Stimulated activated CD8-positive, alpha-beta memory T cell treated with anti-CD3 and anti-CD28 coated beads, Interleukin-7, amount 100 ng/mL, for 1 hour (primary cell): Measurements from ENCODE around the gene NRG2.

ENCODE experiments used
- DNase-seq, 2 donors: peaks; one replicate each; pipeline ENCODE4 v3.0.0-alpha.2; 2020; ENCODE audit warnings: low read depth in 2 of 2

NRG2 gene

DNA sequence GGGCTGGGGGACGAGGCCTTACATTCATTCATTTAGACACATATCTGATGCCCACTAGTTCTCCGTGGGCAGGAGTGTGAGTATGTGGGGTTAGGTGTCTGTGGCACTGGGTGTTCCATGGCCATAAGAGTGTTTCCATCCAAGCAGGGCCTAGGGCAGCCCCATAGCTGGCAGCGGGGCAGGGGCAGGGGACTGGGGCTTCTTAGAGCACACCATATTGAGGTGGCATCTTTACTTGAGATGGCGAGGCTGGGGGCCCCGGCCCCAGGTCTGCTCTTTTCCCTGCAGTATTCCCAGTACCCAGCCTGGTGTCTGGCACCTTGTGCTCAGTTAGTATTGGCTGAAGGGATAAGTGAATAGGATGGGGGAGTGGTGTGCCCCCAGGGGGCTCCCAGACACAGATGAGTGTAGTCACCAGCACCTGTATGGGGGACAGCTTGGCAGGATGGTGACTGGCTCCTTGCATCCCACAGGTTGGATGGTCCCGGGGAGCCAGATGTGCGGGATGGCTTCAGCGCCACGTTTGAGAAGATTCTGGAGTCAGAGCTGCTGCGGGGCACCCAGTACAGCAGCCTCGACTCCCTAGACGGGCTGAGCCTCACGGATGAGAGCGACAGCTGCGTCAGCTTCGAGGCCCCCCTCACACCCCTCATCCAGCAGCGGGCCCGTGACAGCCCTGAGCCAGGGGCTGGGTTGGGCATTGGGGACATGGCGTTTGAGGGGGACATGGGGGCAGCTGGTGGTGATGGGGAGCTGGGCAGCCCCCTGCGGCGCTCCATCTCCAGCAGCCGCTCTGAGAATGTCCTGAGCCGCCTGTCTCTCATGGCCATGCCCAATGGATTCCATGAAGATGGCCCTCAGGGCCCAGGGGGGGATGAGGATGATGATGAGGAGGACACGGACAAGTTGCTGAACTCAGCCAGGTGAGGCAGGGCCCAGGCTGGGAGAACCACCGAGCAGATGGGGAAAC lies 230.0 kb downstream of the NRG2 start:
- DNase-seq, result no peak

DNA sequence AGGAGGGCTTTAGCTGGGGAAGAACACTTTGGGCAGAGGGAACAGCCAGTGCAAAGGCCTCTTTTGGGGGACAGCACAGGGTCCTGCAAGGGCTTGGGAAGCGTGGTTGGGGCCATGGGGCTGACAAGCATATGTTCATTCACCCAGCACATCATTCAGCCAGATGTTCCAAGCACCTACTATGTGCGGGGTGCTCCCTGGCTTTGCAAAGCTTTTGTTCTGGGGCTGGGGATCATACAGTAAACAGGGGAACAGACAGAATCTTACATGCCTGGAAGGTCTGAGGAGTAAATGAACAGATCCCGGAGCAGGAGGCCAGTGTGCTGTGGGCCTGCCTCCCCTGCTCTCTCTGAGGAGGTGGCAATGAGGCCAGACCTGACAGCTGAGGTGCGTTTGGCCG lies 230.8 kb downstream of the NRG2 start:
- no peak for DNase-seq

DNA sequence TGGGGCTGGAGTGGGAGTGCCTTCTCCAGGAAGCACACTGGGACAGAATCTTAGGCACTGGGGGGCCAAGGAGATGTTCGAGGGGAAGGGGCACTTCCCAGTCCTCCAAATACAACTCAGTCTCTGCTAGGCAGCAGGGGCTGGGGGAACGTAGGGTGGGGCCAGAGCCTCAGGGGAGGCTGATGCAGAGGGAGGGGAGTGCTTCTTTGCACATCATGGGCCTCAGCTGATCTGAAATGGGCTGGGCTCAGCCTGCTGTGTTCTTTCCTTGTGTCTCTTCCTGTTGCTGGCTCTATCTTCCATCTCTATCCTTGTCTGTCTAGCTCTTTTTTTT lies 231.9 kb downstream of the NRG2 start:
- no peak for DNase-seq

DNA sequence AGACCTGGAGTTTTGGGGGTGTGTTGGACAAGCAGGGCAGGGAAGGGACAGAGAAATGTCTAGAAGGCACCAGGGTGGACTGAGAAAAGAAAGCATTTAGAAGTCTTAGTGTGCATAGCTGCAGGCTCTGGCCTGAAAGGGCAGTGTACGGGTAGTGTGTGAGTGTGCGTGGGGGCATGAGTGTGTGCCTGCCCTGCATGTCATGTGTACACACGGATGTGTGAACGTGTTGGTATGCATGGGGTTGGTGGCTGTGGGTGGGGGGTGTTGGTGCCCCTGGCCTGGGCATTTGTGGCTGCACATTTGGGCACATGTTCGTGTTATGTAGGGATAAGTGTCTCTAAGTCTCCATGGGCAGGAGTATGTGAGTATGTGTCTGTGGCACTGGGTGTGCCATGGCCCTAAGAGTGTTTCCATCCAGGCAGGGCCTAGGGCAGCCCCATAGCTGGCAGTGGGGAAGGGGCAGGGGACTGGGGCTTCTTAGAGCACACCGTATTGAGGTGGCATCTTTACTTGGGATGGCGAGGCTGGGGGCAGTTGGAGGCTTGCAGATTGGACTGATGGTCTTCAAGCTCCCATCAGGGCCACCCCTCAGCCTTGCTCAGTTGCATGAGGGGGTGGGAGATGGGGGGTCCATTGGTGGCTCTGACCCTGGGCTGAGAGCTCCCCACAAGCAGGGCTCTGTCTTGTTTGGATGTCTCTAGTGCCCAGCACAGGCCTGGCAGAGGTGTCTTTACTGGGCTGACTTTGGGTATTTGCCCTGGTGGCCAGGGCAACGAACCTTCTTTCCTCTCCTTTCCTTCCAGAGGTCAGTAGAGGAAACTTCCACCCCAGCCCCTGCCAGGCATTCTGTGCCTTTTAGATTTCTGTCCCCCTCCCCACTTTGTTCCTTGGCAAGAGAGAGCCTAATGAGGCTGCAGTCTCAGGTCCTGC lies 232.5 kb downstream of the NRG2 start:
- no peak for DNase-seq

DNA sequence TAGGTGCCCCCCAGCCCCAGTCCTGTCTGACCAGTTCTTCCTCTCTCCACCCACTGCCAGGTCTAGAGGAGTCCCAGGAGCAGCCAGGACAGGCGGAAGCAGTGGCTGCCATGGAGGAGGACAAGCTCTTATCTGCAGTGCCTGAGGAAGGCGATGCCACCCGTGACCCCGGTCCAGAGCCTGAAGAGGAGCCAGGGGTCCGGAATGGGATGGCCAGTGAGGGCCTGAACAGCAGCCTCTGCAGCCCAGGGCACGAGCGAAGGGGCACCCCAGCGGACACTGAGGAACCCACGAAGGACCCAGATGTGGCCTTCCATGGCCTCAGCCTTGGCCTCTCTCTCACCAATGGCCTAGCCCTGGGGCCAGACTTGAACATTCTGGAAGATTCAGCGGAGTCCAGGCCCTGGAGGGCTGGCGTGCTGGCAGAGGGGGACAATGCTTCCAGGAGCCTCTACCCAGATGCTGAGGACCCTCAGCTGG lies 233.7 kb downstream of the NRG2 start:
- DNase-seq, result no peak

DNA sequence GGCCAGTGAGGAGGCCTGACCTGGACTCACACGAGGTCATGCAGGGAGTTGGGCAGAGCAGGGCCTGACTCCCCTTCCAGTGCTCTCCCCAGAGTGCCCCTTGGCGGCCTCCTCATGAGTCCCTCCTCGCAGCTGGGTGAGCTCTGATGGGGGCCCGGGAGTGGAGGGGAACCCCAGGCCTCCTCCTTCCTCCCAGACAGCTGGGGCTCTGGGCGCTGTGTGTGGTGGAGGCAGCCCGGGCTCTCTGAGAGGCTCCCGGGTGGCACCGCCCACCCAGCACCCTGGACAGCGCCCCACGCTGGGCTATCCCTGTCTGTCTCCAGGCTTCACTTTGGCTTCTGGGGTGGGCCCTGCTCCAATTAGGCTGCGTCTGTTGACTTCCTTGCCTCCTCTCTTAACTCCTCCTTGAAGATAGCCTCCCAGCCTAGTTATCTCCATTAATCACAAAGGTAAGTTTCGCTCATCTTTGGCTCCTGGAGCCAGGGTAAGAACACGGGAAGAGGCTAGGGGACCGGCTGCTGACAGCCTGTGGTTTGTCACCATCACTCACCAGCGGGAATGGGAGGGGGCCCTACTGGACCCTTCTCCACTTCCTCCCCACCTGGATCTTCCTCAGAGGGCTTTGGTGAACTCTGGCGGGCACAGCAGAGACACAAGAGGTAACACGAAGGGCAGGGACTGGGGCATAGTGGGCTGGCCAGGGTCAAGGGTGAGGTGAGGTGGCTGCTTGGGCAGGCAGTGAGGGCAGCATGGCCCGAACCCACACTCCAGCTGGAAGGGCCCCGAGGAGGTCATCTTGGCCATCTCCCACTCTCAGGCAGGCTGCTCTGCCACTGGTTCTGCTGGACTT lies 234.4 kb downstream of the NRG2 start:
- no peak for DNase-seq

DNA sequence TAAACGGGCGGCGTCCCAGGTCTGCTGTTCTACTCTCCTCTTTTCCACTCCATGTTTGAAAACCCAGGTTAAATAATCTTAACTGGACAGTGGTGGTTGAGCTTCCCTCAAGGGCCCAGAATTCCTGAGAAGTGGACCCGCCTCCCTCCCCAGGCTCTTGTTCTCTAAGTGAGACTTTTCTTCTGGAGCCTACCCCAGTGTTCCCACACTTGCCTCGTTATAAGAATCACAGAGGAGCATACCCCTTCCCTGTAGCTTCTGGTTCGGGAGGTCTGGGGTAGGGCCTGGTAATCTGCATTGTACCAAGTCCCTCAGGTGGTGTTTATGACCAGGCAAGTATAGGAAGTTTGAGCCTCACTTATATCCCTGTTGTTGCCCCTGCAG lies 235.5 kb downstream of the NRG2 start:
- DNase-seq, result no peak

DNA sequence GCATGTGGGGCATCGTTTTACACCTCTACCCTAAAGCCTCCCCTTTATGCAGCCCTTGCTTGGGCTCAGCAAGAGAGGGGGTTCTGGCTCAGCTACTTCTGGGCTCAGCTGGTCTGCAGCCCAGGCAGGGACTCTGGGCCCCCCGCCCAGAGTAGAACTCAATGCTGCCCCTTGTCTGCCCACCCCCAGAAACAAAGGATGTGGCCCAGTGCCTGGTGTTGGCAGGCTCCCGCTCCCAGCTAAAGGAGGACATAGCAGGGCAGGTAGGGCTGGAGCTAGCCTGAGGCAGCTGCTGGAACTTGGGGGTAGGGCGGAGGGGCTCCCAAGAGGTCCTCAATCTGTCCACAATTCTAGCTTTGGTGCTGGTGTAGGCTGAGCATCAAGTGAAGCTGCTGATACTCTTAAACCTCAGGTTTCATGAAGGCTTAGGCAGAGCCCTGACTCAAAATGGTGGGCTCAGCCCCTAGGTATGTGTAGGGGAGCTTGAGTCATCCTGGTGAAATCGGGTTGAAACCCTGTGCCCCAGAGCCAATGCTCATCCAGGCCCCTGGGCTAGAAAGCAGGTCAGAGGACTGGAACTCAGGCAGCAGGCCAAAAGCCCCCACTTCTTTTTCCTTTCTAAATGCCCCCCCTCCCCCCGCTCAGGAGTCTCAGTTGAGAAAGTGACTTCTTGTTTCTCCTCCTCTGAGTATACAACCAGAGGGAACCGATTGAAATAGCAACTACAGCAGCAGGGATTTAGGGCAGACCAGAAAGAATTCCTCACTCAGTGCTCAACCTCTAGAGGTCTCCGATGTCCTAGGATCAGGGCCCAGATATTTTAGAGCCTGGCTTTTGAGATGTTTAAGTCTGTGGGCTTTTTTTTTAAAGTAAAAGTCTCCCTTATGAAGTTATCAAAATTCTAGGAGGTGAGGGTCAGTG lies 236.1 kb downstream of the NRG2 start:
- no peak for DNase-seq

DNA sequence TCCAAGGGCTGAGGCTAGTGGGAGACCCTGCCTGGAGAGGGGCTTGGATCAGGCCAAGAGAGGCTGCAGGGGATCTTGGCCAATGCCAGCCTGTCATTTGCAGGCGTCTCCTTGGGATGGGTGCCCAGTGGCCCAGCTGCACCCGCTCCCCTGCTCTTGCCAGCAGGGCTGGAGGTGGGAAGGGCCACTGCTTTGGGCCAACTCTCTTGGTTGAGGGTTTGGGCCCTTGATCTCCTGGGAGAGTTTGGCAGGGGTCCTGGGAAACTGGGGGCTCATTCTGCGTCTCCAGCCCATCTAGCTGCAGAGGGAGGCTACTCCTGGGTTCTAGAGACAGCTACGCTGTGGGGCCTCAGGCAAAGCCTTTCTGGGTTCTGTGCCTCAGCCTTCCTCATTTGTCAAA lies 237.0 kb downstream of the NRG2 start:
- no peak for DNase-seq

DNA sequence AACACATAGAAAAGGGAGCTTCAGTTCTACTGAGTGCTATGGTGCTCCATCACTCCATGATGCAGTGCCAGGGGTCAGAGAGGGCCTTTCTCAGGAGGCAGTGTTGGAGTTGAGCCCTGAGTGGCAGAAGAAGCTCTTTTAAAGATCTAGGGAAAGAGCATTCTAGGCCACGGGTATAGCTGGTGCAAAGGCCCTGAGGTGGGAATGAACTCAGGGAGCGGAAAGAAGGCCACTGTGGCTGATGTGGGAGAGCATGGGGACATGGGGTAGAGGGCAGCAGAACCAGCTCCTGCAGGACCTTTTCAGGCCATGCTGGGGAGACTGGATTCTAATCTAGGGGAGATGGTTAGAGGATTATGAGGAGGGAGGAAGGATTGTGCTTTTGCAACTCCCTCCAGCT lies 237.6 kb downstream of the NRG2 start:
- DNase-seq, result no peak

DNA sequence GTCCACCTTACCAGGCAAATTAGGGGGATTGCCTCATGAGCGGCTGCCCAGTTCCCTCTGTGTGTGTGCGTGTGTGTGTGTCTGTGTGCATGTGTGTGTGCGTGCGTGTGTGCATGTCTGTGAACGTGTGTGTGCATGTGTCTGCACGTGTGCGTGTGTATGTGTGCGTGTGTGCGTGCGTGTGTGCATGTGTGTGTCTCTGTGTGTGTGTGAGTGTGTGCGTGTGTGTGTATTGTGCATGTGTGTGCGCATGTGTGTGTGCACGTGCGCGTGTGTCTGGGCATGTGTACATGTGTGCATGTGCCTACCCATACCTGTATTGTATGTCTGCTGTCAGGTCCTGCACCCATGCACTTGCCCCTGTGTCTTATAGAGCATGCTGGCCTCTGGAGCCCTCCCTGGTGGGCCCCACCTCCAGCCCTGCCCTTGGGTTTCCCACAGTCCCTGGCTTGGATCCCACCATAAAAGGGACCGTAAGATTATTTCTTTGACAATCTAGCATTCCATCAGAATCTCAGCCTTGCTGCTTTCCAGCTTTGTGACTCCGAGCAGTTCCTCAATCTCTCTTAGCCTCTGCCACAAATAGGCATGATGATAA lies 238.2 kb downstream of the NRG2 start:
- no peak for DNase-seq

DNA sequence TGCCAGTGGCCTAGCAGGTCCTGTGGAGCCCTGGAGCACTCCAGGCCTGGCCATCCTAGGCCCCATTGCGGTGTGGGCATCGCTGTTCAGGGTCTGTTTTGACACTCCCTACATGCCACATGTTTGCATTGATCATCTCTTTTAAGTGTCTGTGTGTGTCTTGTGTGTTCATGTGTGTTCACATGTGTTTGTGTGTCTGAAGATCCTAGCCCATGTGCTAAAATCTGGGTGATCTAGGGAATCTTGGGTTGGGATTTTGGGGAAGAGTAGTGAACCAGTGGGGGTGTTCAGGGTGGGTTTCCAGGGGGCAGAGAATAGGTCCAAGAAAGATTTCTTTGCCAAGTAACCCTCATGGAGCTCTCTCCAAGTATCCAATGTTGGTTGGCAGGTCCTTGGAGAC lies 239.1 kb downstream of the NRG2 start:
- DNase-seq, result no peak

DNA sequence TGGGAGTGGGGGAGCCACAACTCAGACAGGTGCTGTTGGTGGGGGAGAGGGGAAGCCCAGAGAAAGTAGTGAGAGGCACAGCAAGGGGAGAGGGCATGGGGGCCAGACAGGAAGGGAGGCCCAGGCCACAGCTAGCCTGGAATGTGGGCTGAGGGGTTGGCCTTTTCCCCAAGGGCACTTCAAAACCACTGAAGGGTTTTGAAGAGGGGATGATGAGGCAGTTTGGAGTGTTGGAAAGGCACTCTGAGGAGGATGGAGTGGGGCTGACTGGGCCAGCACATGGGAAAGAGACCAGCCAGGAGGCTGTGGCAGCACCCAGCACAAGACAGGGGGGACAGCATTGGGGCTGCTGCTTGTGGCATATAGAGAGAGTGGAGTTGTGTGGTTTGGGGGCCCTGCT lies 243.7 kb downstream of the NRG2 start:
- no peak for DNase-seq

DNA sequence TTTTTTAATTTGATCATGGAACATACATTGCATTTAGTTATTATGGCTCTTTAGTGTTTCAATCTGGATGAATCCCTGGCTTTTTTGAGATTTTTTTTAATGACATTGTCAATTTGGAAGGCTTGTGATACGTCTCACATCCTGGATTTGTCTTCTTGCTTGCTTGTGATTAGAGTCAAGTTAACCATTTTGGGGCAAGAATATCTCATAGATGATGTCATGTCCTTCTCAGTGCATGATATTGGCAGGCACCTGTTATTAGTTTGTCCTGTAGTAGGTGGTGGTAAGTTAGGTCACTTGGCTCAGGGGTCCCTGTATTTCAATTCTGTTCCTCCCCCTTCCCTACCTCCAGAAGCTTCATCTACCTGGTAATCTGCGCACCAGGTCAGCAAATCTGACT lies 244.2 kb downstream of the NRG2 start:
- DNase-seq, result no peak

DNA sequence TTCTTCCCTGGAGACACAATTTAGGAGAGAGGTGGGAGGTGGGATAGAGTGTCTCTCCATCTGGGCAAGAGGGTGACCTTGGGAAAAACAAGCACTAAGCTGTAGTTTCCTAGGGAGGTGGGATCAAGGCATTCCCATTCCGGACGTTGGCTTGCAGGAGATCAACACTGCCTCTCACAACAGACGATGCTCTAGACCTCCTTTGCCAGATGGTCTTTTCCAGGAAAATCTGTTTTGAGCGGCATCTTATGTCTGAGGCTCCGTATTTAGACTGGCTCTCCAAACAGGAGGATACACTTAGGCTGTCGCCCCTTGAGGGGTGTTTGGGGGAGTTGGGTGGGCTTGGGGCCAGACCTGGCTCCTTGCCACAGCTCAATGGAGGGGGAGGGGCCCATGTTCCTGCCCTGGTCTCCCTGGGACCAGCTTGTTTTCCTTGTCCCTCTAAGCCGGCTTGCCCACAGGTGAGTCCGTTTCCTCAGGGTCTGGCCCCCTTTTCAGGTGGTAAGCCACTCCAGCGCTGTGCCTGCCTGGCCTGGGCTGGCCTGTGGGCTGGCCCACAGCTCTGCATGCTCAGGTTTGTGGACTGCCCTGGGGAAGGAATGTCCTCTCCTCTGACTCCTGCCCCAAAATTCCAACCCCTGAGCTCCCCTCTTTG lies 245.1 kb downstream of the NRG2 start:
- DNase-seq, result no peak

DNA sequence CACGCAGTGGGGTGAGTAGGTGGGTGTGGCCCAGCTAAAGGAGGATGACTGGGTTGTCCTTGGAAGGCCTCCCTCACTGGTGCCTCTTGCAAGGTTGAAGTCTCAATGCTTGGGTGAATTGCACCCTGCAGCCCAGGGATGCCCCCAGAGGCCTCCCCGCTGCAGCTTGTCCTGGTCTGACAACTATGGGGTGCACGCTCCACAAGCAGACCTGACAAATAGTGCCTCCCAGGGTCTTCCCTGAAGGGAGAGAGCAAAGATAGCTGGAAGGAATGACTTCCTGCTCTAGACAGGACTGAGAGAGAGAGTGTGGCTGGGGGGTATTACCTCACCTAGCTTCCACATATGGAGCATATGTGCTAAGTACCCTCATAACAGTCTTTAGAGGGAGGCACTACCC lies 245.8 kb downstream of the NRG2 start:
- no peak for DNase-seq
